ENCODE results near the gene KRT1.
"Not testable (repeated sequence)": the region's sequence is repeated elsewhere in the genome, so short reads cannot be mapped to it uniquely, and the experiment has no call there.

The KRT1 gene

GRCh38 chr12:52670506-52670905 is 9.7 kb downstream of the KRT1 start:
- Histone ChIP-seq H3K9me3 (replicated peaks in 1 of 11) (no peaks in the 10 kb centered on the region), H3K9ac (no peak overlapping the region), H4K20me1 (no peaks in the 10 kb centered on the region), H3K4me2 (no peak overlapping the region), H3K4me1 (no peaks in the 10 kb centered on the region), H3K27me3 (no peaks in the 10 kb centered on the region), H3K27ac (no peak overlapping the region), H3K36me3 (no peaks in the 10 kb centered on the region), H3K4me3 (no peak overlapping the region)
- TF ChIP-seq Cebpa-rat (IDR thresholded peaks at IDR 0.05) = no peak

- not testable (repeated sequence) for H4K20me1 ChIP-seq; H3K27me3 ChIP-seq; H3K4me2 ChIP-seq; H3K9me3 ChIP-seq (replicated peaks in 1 of 11); H3K4me3 ChIP-seq; H3K9ac ChIP-seq; H3K27ac ChIP-seq; H3K36me3 ChIP-seq; H3K4me1 ChIP-seq
Observed at GRCh38 chr12:52669941-52670340, 10.3 kb downstream of the KRT1 start.

GRCh38 chr12:52669426-52669825 is 10.8 kb downstream of the KRT1 start:
- Histone ChIP-seq H3K27me3 (no peaks in the 10 kb centered on the region), H3K27ac (no peak overlapping the region), H3K4me1 (no peaks in the 10 kb centered on the region), H3K4me3 (no peak overlapping the region), H3K36me3 (no peaks in the 10 kb centered on the region), H3K9ac (no peak overlapping the region), H4K20me1 (no peaks in the 10 kb centered on the region), H3K9me3 (replicated peaks in 1 of 11) (no peaks in the 10 kb centered on the region), H3K4me2 (no peak overlapping the region)
- no peak for TF ChIP-seq Cebpa-rat (IDR thresholded peaks at IDR 0.05)

GRCh38 chr12:52667931-52668330 is 12.3 kb downstream of the KRT1 start:
- TF ChIP-seq Cebpa-rat (IDR thresholded peaks at IDR 0.05) = no peak
- H3K9me3 ChIP-seq (replicated peaks in 1 of 11) = no peaks in the 10 kb centered on the region
- H3K36me3 ChIP-seq = no peaks in the 10 kb centered on the region
- no peak overlapping the region for H3K4me3 ChIP-seq
- H4K20me1 ChIP-seq = no peaks in the 10 kb centered on the region
- H3K4me1 ChIP-seq = peaks cover 0 to 4% (median 1%) of the 10 kb centered on the region in 10 experiments; a peak in 10 of 20 replicates
- no peak overlapping the region for H3K4me2 ChIP-seq
- H3K27me3 ChIP-seq = no peaks in the 10 kb centered on the region
- H3K9ac ChIP-seq = no peak overlapping the region
- no peak overlapping the region for H3K27ac ChIP-seq

DNA sequence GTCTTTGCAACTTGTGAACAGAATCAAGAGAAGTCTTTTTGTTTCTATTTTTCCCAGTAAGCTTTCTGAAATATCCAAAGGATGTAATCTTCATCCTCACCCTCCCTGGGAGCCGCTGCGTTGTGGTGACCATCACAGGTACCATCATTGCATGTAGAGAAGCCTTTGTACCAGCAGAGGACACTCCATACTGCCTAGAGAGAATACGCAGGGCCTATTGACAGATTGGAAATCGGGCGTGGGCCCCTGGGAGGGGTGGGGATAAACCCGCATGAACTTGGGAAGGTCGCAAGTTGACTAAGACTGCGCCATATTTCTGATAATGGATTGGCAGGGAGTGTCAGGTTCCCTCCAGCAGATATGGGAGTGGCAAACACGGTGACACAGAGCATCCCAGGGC is 12.7 kb downstream of the KRT1 start:
- Histone ChIP-seq H4K20me1 (no peaks in the 10 kb centered on the region), H3K36me3 (no peaks in the 10 kb centered on the region), H3K4me1 (peaks cover 0 to 8% (median 5%) of the 10 kb centered on the region in 10 experiments; a peak in 14 of 20 replicates), H3K9me3 (replicated peaks in 1 of 11) (no peaks in the 10 kb centered on the region), H3K4me2 (no peak overlapping the region), H3K9ac (no peak overlapping the region), H3K4me3 (no peak overlapping the region), H3K27me3 (no peaks in the 10 kb centered on the region), H3K27ac (no peak overlapping the region)
- no peak for TF ChIP-seq Cebpa-rat (IDR thresholded peaks at IDR 0.05)

- Histone ChIP-seq H3K36me3 (no peaks in the 10 kb centered on the region), H4K20me1 (no peaks in the 10 kb centered on the region), H3K27ac (no peak overlapping the region), H3K4me3 (no peak overlapping the region), H3K9me3 (replicated peaks in 1 of 11) (no peaks in the 10 kb centered on the region), H3K9ac (no peak overlapping the region), H3K4me1 (peaks cover 0 to 18% (median 14%) of the 10 kb centered on the region in 10 experiments; a peak in 15 of 20 replicates), H3K4me2 (no peak overlapping the region), H3K27me3 (no peaks in the 10 kb centered on the region)
- TF ChIP-seq Cebpa-rat (IDR thresholded peaks at IDR 0.05) = no peak
Observed at GRCh38 chr12:52666471-52666870, 13.7 kb downstream of the KRT1 start.

- no peaks in the 10 kb centered on the region for H3K36me3 ChIP-seq
- no peaks in the 10 kb centered on the region for H3K27me3 ChIP-seq
- no peak overlapping the region for H3K4me3 ChIP-seq
- peaks cover 0 to 36% (median 29%) of the 10 kb centered on the region in 10 experiments; a peak in 15 of 20 replicates for H3K4me1 ChIP-seq
- H3K4me2 ChIP-seq = peak overlapping the region in 1 of 11 experiments; percentile 76; a peak in 2 of 22 replicates
- no peak for TF ChIP-seq Cebpa-rat (IDR thresholded peaks at IDR 0.05)
- H3K9me3 ChIP-seq (replicated peaks in 1 of 11) = no peaks in the 10 kb centered on the region
- no peak overlapping the region for H3K27ac ChIP-seq
- no peak overlapping the region for H3K9ac ChIP-seq
- H4K20me1 ChIP-seq = no peaks in the 10 kb centered on the region
Observed at GRCh38 chr12:52663420-52663819, 16.8 kb downstream of the KRT1 start.

DNA sequence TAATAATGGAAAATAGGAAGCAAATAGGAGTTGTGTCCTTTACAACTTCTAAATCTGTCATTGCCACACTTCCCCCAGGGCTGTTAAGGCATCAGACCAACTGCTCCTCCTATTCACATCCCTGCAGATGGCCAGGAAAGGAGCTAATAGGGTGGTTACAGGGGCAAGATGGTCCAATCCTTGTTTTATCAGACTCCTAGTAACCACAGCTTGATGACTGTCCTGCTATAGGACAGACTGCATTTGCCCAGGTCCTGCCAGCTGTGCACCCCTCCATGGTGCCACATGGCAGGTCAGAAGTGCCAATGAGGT is 17.3 kb downstream of the KRT1 start:
- H3K27ac ChIP-seq = peak overlapping the region in 1 of 11 experiments; percentile 28; a peak in 1 of 22 replicates
- no peak overlapping the region for H3K9ac ChIP-seq

GRCh38 chr12:52662093-52662917 is 17.9 kb downstream of the KRT1 start:
- no peak for TF ChIP-seq Cebpa-rat (IDR thresholded peaks at IDR 0.05)
- Histone ChIP-seq H3K9ac (no peak overlapping the region), H3K4me1 (peaks cover 0 to 37% (median 29%) of the 10 kb centered on the region in 10 experiments; a peak in 15 of 20 replicates)

More for the DNA sequence above, 17.3 kb downstream of the KRT1 start:
- H3K4me1 ChIP-seq = peaks cover 0 to 37% (median 29%) of the 10 kb centered on the region in 10 experiments; a peak in 15 of 20 replicates
- no peaks in the 10 kb centered on the region for H3K9me3 ChIP-seq (replicated peaks in 1 of 11)
- no peak overlapping the region for H3K4me3 ChIP-seq
- peak overlapping the region in 8 of 11 experiments; percentile 50 to 76 (median 68); a peak in 14 of 22 replicates for H3K4me2 ChIP-seq
- H4K20me1 ChIP-seq = no peaks in the 10 kb centered on the region
- H3K27me3 ChIP-seq = no peaks in the 10 kb centered on the region
- H3K36me3 ChIP-seq = no peaks in the 10 kb centered on the region
- no peak for TF ChIP-seq Cebpa-rat (IDR thresholded peaks at IDR 0.05)

DNA sequence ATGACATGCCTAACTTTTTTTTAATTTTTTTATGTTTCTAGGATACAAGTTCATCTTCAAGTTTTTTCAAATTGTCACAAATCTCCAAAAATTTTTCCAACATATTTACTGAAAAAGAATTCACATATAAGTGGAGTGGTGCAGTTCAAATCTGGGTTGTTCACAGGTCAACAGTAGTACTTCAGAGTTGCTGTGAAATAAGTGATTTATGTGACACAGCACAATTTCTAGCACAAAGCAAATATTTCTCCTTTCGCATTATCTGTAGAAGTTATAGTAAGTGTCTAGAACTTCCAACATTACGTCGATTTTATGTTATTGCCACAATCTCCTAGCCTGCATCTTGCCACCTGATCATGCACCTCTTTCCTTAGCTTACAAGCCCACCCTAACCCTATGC is 18.5 kb downstream of the KRT1 start:
- Histone ChIP-seq H3K4me1 (peaks cover 0 to 37% (median 29%) of the 10 kb centered on the region in 10 experiments; a peak in 15 of 20 replicates), H3K9ac (no peak overlapping the region), H3K36me3 (no peaks in the 10 kb centered on the region), H3K27ac (peak overlapping the region in 2 of 11 experiments; percentile 10 to 34; a peak in 1 of 22 replicates), H3K4me3 (no peak overlapping the region), H4K20me1 (no peaks in the 10 kb centered on the region), H3K27me3 (no peaks in the 10 kb centered on the region), H3K4me2 (peak overlapping the region in 9 of 11 experiments; percentile 35 to 76 (median 64); a peak in 16 of 22 replicates), H3K9me3 (replicated peaks in 1 of 11) (no peaks in the 10 kb centered on the region)
- no peak for TF ChIP-seq Cebpa-rat (IDR thresholded peaks at IDR 0.05)

More at GRCh38 chr12:52662093-52662917, 17.9 kb downstream of the KRT1 start:
- Histone ChIP-seq H3K9me3 (replicated peaks in 1 of 11) (no peaks in the 10 kb centered on the region), H3K4me3 (no peak overlapping the region), H3K27me3 (no peaks in the 10 kb centered on the region), H3K36me3 (no peaks in the 10 kb centered on the region), H3K27ac (peak overlapping the region in 2 of 11 experiments; percentile 10 to 34; a peak in 2 of 22 replicates), H4K20me1 (no peaks in the 10 kb centered on the region), H3K4me2 (peak overlapping the region in 9 of 11 experiments; percentile 35 to 76 (median 64); a peak in 17 of 22 replicates)

All from BLaER1 treated with 17β-estradiol and CSF1 and Interleukin-3, amounts not matched to agents 10 nM and 100 nM (cell line).